Activated gamma-delta T cell treated with anti-CD3 and anti-CD28 coated beads, Interleukin-2, amount 50 U/mL, for 16 hours (primary cell): ENCODE data around the gene PHLDA3.
"Not testable (repeated sequence)": the region's sequence is repeated elsewhere in the genome, so short reads cannot be mapped to it uniquely, and the experiment has no call there.

Experiments
- DNase-seq: peaks from one replicate; pipeline ENCODE4 v3.0.0-alpha.2; 2020; ENCODE audit warnings: low read depth

The PHLDA3 gene

GRCh38 chr1:201486187-201486586 is 17.2 kb upstream of the PHLDA3 start:
- DNase-seq: no peak

- no peak for DNase-seq
Measured at GRCh38 chr1:201485184-201485774, 16.3 kb upstream of the PHLDA3 start.

- no peak for DNase-seq
Measured at GRCh38 chr1:201483373-201483949, 14.5 kb upstream of the PHLDA3 start.

GRCh38 chr1:201482755-201483154 is 13.8 kb upstream of the PHLDA3 start:
- no peak for DNase-seq

GRCh38 chr1:201481761-201482493 is 12.9 kb upstream of the PHLDA3 start:
- peak; percentile 55 for DNase-seq

GRCh38 chr1:201481004-201481380 is 12.0 kb upstream of the PHLDA3 start:
- DNase-seq: no peak

GRCh38 chr1:201480231-201481003 is 11.4 kb upstream of the PHLDA3 start:
- no peak for DNase-seq

GRCh38 chr1:201479201-201479730 is 10.3 kb upstream of the PHLDA3 start:
- no peak for DNase-seq

GRCh38 chr1:201478666-201479065 is 9.7 kb upstream of the PHLDA3 start:
- DNase-seq: not testable (repeated sequence)

GRCh38 chr1:201476670-201477344 is 7.8 kb upstream of the PHLDA3 start:
- no peak for DNase-seq

GRCh38 chr1:201475915-201476669 is 7.1 kb upstream of the PHLDA3 start:
- DNase-seq: no peak

GRCh38 chr1:201475130-201475529 is 6.1 kb upstream of the PHLDA3 start:
- no peak for DNase-seq

GRCh38 chr1:201473296-201473695 is 4.3 kb upstream of the PHLDA3 start:
- DNase-seq: no peak

GRCh38 chr1:201472321-201472720 is 3.3 kb upstream of the PHLDA3 start:
- not testable (repeated sequence) for DNase-seq

- no peak for DNase-seq
Measured at GRCh38 chr1:201471772-201472171, 2.8 kb upstream of the PHLDA3 start.

GRCh38 chr1:201470581-201470980 is 1.6 kb upstream of the PHLDA3 start:
- DNase-seq: no peak

GRCh38 chr1:201469645-201470074 is 672 bp upstream of the PHLDA3 start:
- DNase-seq: no peak

GRCh38 chr1:201468501-201468843 is 516 bp downstream of the PHLDA3 start:
- DNase-seq: no peak

GRCh38 chr1:201466492-201466891 is 2.5 kb downstream of the PHLDA3 start:
- no peak for DNase-seq

GRCh38 chr1:201465698-201466290 is 3.2 kb downstream of the PHLDA3 start:
- no peak for DNase-seq

GRCh38 chr1:201463071-201463552 is 5.9 kb downstream of the PHLDA3 start:
- no peak for DNase-seq
